ENCODE measurements around the gene PYGB. TPM values are rescaled to one million over a fixed set of nuclear protein-coding genes. Genes with fewer than 3 reads are reported as not detected.
"Not testable (repeated sequence)": the region's sequence is repeated elsewhere in the genome, so short reads cannot be mapped to it uniquely, and the experiment has no call there.

The PYGB gene
- total RNA-seq, 1 experiment from 2014 or later: 435 TPM

- Mint-ChIP-seq H3K4me1 (ENCODE audit: insufficient read depth, unreplicated experiment) (peaks cover 49% of the 10 kb centered on the region), H3K27me3 (ENCODE audit: insufficient read depth, unreplicated experiment) (no peaks in the 10 kb centered on the region), H3K4me3 (ENCODE audit: unreplicated experiment) (no peak overlapping the region), H3K27ac (ENCODE audit: low read depth, unreplicated experiment) (peak overlapping the region; percentile 93), H3K36me3 (ENCODE audit: insufficient read depth, unreplicated experiment) (no peaks in the 10 kb centered on the region), H3K9me3 (ENCODE audit: unreplicated experiment) (no peaks in the 10 kb centered on the region)
- TF ChIP-seq CTCF (IDR thresholded peaks at IDR 0.05; ENCODE audit: unreplicated experiment): no peak
- CTCF ChIA-PET: interaction anchor here (0.6 to 1.8 kb wide), 4 partner anchors 9 to 254 kb away, joined by 3 to 5 read pairs (median 4); no protein-coding TSS in a partner anchor
- no TSS peak for BruUV-seq (replicated peaks)
- no peak for DNase-seq (ENCODE audit: unreplicated experiment)
- POLR2A ChIA-PET: interaction anchor here (0.7 to 7.0 kb wide), 3 partner anchors 12 to 47 kb away, joined by 4 to 378 read pairs (median 4); partner anchors contain the start of gene PYGB
- intact Hi-C loops (cut with micrococcal nuclease): loop anchor here (10.0 kb wide), 1 partner anchor 175 kb away; no protein-coding TSS in a partner anchor
Observed at GRCh38 chr20:25239387-25240370, 8.2 kb upstream of the PYGB start.

- Mint-ChIP-seq H3K4me3 (ENCODE audit: unreplicated experiment) (peak overlapping the region; percentile 10), H3K4me1 (ENCODE audit: insufficient read depth, unreplicated experiment) (peaks cover 54% of the 10 kb centered on the region), H3K27ac (ENCODE audit: low read depth, unreplicated experiment) (peak overlapping the region; percentile 85)
- CTCF ChIA-PET; H3K27me3 Mint-ChIP-seq (ENCODE audit: insufficient read depth, unreplicated experiment); H3K9me3 Mint-ChIP-seq (ENCODE audit: unreplicated experiment); DNase-seq (ENCODE audit: unreplicated experiment); BruUV-seq (replicated peaks); H3K36me3 Mint-ChIP-seq (ENCODE audit: insufficient read depth, unreplicated experiment): not testable (repeated sequence)
- intact Hi-C loops (cut with micrococcal nuclease): loop anchor here (10.0 kb wide), 1 partner anchor 176 kb away; no protein-coding TSS in a partner anchor
- POLR2A ChIA-PET: interaction anchor here (1.1 to 7.0 kb wide), 2 partner anchors 11 to 14 kb away, joined by 4 to 378 read pairs; partner anchors contain the start of gene PYGB
Observed at GRCh38 chr20:25240851-25241658, 6.8 kb upstream of the PYGB start.

GRCh38 chr20:25241659-25241955 lies 6.3 kb upstream of the PYGB start:
- BruUV-seq (replicated peaks); H3K9me3 Mint-ChIP-seq (ENCODE audit: unreplicated experiment); H3K36me3 Mint-ChIP-seq (ENCODE audit: insufficient read depth, unreplicated experiment); DNase-seq (ENCODE audit: unreplicated experiment); H3K27me3 Mint-ChIP-seq (ENCODE audit: insufficient read depth, unreplicated experiment): not testable (repeated sequence)
- peaks cover 58% of the 10 kb centered on the region for H3K4me1 Mint-ChIP-seq (ENCODE audit: insufficient read depth, unreplicated experiment)
- peak overlapping the region; percentile 10 for H3K4me3 Mint-ChIP-seq (ENCODE audit: unreplicated experiment)
- intact Hi-C loops (cut with micrococcal nuclease): loop anchor here (10.0 kb wide), 1 partner anchor 177 kb away; no protein-coding TSS in a partner anchor
- POLR2A ChIA-PET: interaction anchor here (1.2 to 1.7 kb wide), 2 partner anchors 11 to 249 kb away, joined by 4 to 6 read pairs; partner anchors contain the start of gene APMAP
- CTCF ChIA-PET: interaction anchor here (1.1 to 1.3 kb wide), 3 partner anchors 13 to 247 kb away, joined by 3 to 5 read pairs (median 4); no protein-coding TSS in a partner anchor
- H3K27ac Mint-ChIP-seq (ENCODE audit: low read depth, unreplicated experiment): peak overlapping the region; percentile 85

GRCh38 chr20:25242231-25242630 lies 5.7 kb upstream of the PYGB start:
- ChIA-PET POLR2A (interaction anchor here (1.1 to 2.1 kb wide), 7 partner anchors 10 to 250 kb away, joined by 3 to 16 read pairs (median 5); partner anchors contain the start of gene APMAP), CTCF (interaction anchor here (0.6 to 1.3 kb wide), 8 partner anchors 9 to 248 kb away, joined by 3 to 5 read pairs (median 3); no protein-coding TSS in a partner anchor)
- intact Hi-C loops (cut with micrococcal nuclease): loop anchor here (10.0 kb wide), 1 partner anchor 177 kb away; no protein-coding TSS in a partner anchor
- Mint-ChIP-seq H3K4me1 (ENCODE audit: insufficient read depth, unreplicated experiment) (peaks cover 54% of the 10 kb centered on the region), H3K27me3 (ENCODE audit: insufficient read depth, unreplicated experiment) (no peaks in the 10 kb centered on the region), H3K27ac (ENCODE audit: low read depth, unreplicated experiment) (peak overlapping the region; percentile 85), H3K36me3 (ENCODE audit: insufficient read depth, unreplicated experiment) (no peaks in the 10 kb centered on the region), H3K4me3 (ENCODE audit: unreplicated experiment) (no peak overlapping the region), H3K9me3 (ENCODE audit: unreplicated experiment) (no peaks in the 10 kb centered on the region)
- no peak for DNase-seq (ENCODE audit: unreplicated experiment)
- TF ChIP-seq CTCF (IDR thresholded peaks at IDR 0.05; ENCODE audit: unreplicated experiment): no peak
- BruUV-seq (replicated peaks): no TSS peak

Measured in MCF 10A (cell line).